CD4-positive, alpha-beta T cell (primary cell): Measurements from ENCODE around the gene PER1. TPM values are rescaled to one million over a fixed set of nuclear protein-coding genes. Genes with fewer than 3 reads are reported as not detected.

Experiments used
- ATAC-seq: fragments of 200-7000 bp; cut with Tn5 transposase; one replicate; pipeline ENCODE4 v1.10.0; 2022; ENCODE audit warnings: mild to moderate bottlenecking; ENCODE audit not compliant: poor library complexity
- CTCF ChIA-PET: fragments of 350-600 bp; sonication (Branson Sonifier 250); formaldehyde crosslinking; loops from one replicate; lab custom pipeline; 2021; ENCODE audit warnings: antibody characterized with exemption, inconsistent platforms; lab: Charles Lee
- POLR2A ChIA-PET: fragments of 350-600 bp; sonication (Branson Sonifier 250); formaldehyde crosslinking; loops from one replicate; lab custom pipeline; 2021; ENCODE audit warnings: antibody characterized with exemption, inconsistent platforms; lab: Charles Lee
- DNase-seq, 14 experiments: peaks; one replicate each; pipeline ENCODE4 v3.0.0-alpha.2; 2013 to 2020; ENCODE audit warnings: mixed read lengths in 2 of 14
- H3K27ac ChIP-seq, 2 donors: one replicate each; pipeline versions ENCODE4 v1.5.1 to v1.7.0; 2013; ENCODE audit warnings: low read length in 2 of 2, low read depth in 1 of 2, mild to moderate bottlenecking in 1 of 2
- H3K27me3 ChIP-seq, 2 experiments: 1 replicate in 1 of 2; 2 replicates in 1 of 2; pipeline versions ENCODE4 v1.6.1 to v1.7.0; 2013; ENCODE audit warnings: low read length in 2 of 2, control low read depth in 1 of 2, mild to moderate bottlenecking in 1 of 2, moderate library complexity in 1 of 2; ENCODE audit not compliant: insufficient read depth in 2 of 2, control insufficient read depth in 1 of 2
- H3K36me3 ChIP-seq: one replicate; pipeline ENCODE4 v1.6.1; 2013; ENCODE audit warnings: low read length, control low read depth; ENCODE audit not compliant: insufficient read depth
- H3K4me1 ChIP-seq: one replicate; pipeline ENCODE4 v1.6.1; 2013; ENCODE audit warnings: low read length, control low read depth; ENCODE audit not compliant: insufficient read depth
- H3K4me3 ChIP-seq: one replicate; pipeline ENCODE4 v1.5.1; 2013; ENCODE audit warnings: mild to moderate bottlenecking, low read length, moderate library complexity
- H3K9me3 ChIP-seq, 2 experiments: 1 replicate in 1 of 2; 2 replicates in 1 of 2; pipeline versions ENCODE4 v1.6.1 to v1.7.0; 2013; ENCODE audit warnings: low read length in 2 of 2, mild to moderate bottlenecking in 2 of 2, control low read depth in 1 of 2, moderate library complexity in 1 of 2; ENCODE audit not compliant: control insufficient read depth in 1 of 2, insufficient read depth in 1 of 2
- H3K27ac Mint-ChIP-seq: one replicate; pipeline ENCODE4 v1.8.0; 2020; ENCODE audit warnings: mixed read lengths
- H3K27me3 Mint-ChIP-seq: one replicate; pipeline ENCODE4 v1.8.0; 2021; ENCODE audit warnings: mixed read lengths
- H3K36me3 Mint-ChIP-seq: one replicate; pipeline ENCODE4 v1.8.0; 2021; ENCODE audit warnings: low read depth, mixed read lengths
- H3K4me1 Mint-ChIP-seq: one replicate; pipeline ENCODE4 v1.8.0; 2021; ENCODE audit warnings: low read depth, mixed read lengths
- H3K4me3 Mint-ChIP-seq: one replicate; pipeline ENCODE4 v1.8.0; 2020; ENCODE audit warnings: mild to moderate bottlenecking, mixed read lengths
- H3K9me3 Mint-ChIP-seq: one replicate; pipeline ENCODE4 v1.8.0; 2020; ENCODE audit warnings: mixed read lengths
- intact Hi-C, 2 experiments: fragments of 100-400 bp; cut with DNase I in 1 of 2; cut with micrococcal nuclease in 1 of 2; formaldehyde crosslinking; loops; one replicate each; pipeline versions ENCODE4 v1.15.1 to v1.9.0; 2023 to 2025; cut with DNase I, micrococcal nuclease
- total RNA-seq, 174 experiments: library from RNA in 2 of 174; stranded (reverse) in 2 of 174; gene quantifications; one replicate each; pipeline ENCODE4 v1.2.3 and lab custom pipeline; 2021 to 2026
- TF ChIP-seq, protein P1 (sequence below): fragments of 200-600 bp; IDR thresholded peaks from one replicate; pipeline ENCODE4 v1.8.0; 2022; ENCODE audit warnings: antibody characterized with exemption, mild to moderate bottlenecking

PER1 gene
- total RNA-seq, 2 experiments from 2014 or later: 1,723 to 1,794 TPM

DNA sequence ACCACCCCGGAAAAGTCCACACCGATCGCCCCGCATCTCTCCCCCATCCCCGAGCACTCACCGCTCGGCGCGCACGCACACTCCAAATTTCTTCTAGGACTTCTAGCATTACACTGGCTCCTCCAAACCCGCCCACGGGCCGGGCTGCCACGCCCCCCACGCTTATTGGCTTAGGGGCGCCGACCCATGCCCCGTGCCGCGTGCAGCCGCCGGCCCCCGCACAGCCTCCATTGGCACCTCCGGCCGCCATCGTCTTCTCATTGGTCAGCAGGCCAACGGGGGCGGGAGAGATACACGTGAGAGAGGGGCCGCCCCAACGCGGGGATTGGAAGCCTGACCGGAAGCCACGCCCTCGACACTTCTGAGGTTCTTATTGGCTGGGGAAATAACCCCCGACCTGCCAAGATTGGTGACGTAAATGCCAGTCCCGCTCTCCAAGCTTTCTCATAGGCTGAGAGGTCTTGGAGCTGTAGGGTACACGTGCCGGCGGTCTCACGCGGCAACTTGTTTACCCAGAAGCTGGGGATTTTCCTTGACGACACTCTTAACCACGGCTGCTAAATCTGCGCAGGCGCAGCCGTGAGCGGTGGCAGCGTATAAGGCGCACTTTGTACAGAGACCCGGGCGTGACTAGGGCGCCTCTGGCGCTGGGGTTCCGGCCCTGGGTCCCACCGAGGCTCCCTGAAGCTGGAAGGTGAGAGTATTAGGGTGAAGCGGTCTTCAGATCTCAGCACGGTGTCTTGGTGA, 4.2 kb upstream of the PER1 start:
- peaks cover 3% of the 10 kb centered on the region for H3K27me3 Mint-ChIP-seq
- intact Hi-C loops: loop anchor here (1.0 to 10.0 kb wide), 8 partner anchors 17 to 672 kb away; partner anchors contain the start of genes ALOXE3 (in 1 of the 2), CTC1 (in 1 of the 2), KDM6B (in 1 of the 2) and PFAS (in 1 of the 2)
- peaks cover 88% of the 10 kb centered on the region for H3K4me1 ChIP-seq
- ChIA-PET CTCF (interaction anchor here (0.6 to 3.1 kb wide), 14 partner anchors 11 to 469 kb away, joined by 3 to 32 read pairs (median 4); partner anchors contain the start of genes AURKB, HES7, TP53 and WRAP53), POLR2A (interaction anchor here (0.5 to 16.4 kb wide), 31 partner anchors 7 to 772 kb away, joined by 3 to 419 read pairs (median 7); partner anchors contain the start of genes ALOXE3, AURKB, BORCS6 and CTC1)
- peaks cover 35% of the 10 kb centered on the region for H3K36me3 ChIP-seq
- peaks cover 73% of the 10 kb centered on the region for H3K4me1 Mint-ChIP-seq
- H3K9me3 Mint-ChIP-seq: no peaks in the 10 kb centered on the region
- no peaks in the 10 kb centered on the region for H3K27me3 ChIP-seq
- H3K27ac Mint-ChIP-seq: no peak overlapping the region
- H3K4me3 ChIP-seq: peak overlapping the region; percentile 86
- H3K4me3 Mint-ChIP-seq: no peak overlapping the region
- peak; percentile 70 for ATAC-seq
- no peaks in the 10 kb centered on the region for H3K9me3 ChIP-seq
- DNase-seq: peak; percentile 99 to 100 (median 100)
- peaks cover 66% of the 10 kb centered on the region for H3K36me3 Mint-ChIP-seq
- H3K27ac ChIP-seq: peak overlapping the region; percentile 99 to 100
- TF ChIP-seq, protein P1, sequence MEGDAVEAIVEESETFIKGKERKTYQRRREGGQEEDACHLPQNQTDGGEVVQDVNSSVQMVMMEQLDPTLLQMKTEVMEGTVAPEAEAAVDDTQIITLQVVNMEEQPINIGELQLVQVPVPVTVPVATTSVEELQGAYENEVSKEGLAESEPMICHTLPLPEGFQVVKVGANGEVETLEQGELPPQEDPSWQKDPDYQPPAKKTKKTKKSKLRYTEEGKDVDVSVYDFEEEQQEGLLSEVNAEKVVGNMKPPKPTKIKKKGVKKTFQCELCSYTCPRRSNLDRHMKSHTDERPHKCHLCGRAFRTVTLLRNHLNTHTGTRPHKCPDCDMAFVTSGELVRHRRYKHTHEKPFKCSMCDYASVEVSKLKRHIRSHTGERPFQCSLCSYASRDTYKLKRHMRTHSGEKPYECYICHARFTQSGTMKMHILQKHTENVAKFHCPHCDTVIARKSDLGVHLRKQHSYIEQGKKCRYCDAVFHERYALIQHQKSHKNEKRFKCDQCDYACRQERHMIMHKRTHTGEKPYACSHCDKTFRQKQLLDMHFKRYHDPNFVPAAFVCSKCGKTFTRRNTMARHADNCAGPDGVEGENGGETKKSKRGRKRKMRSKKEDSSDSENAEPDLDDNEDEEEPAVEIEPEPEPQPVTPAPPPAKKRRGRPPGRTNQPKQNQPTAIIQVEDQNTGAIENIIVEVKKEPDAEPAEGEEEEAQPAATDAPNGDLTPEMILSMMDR: no peak

DNA sequence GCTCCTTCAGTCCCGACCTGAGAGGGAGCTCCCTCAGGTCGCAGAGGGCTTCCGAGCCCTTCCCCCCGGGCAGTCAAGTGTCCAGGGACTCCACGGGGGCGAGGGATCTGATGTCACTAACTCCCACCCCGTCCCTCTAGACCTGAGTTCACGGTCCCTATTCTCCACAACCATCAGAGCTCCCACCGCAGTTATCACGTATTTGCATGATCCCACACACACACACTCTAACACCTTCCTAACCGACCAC, 3.7 kb upstream of the PER1 start:
- H3K4me3 Mint-ChIP-seq: no peak overlapping the region
- no peak for ATAC-seq
- Histone ChIP-seq H3K27me3 (no peaks in the 10 kb centered on the region), H3K4me3 (peak overlapping the region; percentile 86), H3K36me3 (peaks cover 30% of the 10 kb centered on the region), H3K27ac (peak overlapping the region; percentile 99 to 100), H3K4me1 (peaks cover 88% of the 10 kb centered on the region), H3K9me3 (no peaks in the 10 kb centered on the region)
- intact Hi-C loops: loop anchor here (1.0 to 10.0 kb wide), 8 partner anchors 17 to 671 kb away; partner anchors contain the start of genes ALOXE3 (in 1 of the 2), CTC1 (in 1 of the 2), KDM6B (in 1 of the 2) and PFAS (in 1 of the 2)
- no peak overlapping the region for H3K27ac Mint-ChIP-seq
- H3K36me3 Mint-ChIP-seq: peaks cover 66% of the 10 kb centered on the region
- peaks cover 4% of the 10 kb centered on the region for H3K27me3 Mint-ChIP-seq
- ChIA-PET CTCF (interaction anchor here (1.4 to 3.1 kb wide), 3 partner anchors 17 to 36 kb away, joined by 12 to 32 read pairs (median 18); no protein-coding TSS in a partner anchor), POLR2A (interaction anchor here (0.7 to 16.4 kb wide), 24 partner anchors 8 to 677 kb away, joined by 3 to 419 read pairs (median 12); partner anchors contain the start of genes ALOXE3, AURKB, BORCS6 and CTC1)
- TF ChIP-seq, protein P1: no peak
- peaks cover 70% of the 10 kb centered on the region for H3K4me1 Mint-ChIP-seq
- H3K9me3 Mint-ChIP-seq: no peaks in the 10 kb centered on the region
- no peak for DNase-seq

GRCh38 chr17:8155231-8155995, 3.2 kb upstream of the PER1 start:
- Mint-ChIP-seq H3K4me1 (peaks cover 65% of the 10 kb centered on the region), H3K9me3 (no peaks in the 10 kb centered on the region), H3K4me3 (no peak overlapping the region), H3K36me3 (peaks cover 66% of the 10 kb centered on the region), H3K27me3 (peaks cover 4% of the 10 kb centered on the region), H3K27ac (no peak overlapping the region)
- POLR2A ChIA-PET: interaction anchor here (0.7 to 16.4 kb wide), 20 partner anchors 8 to 469 kb away, joined by 3 to 419 read pairs (median 16); partner anchors contain the start of genes ALOXE3, BORCS6, CTC1 and HES7
- CTCF ChIA-PET: interaction anchor here (3.1 kb wide), 1 partner anchor 17 kb away, joined by 32 read pairs; no protein-coding TSS in a partner anchor
- H3K9me3 ChIP-seq: no peaks in the 10 kb centered on the region
- H3K4me3 ChIP-seq: peak overlapping the region; percentile 86
- intact Hi-C loops: loop anchor here (5.0 to 10.0 kb wide), 4 partner anchors 92 to 671 kb away; partner anchors contain the start of genes CTC1 (in 1 of the 2), KDM6B (in 1 of the 2), PFAS (in 1 of the 2) and POLR2A (in 1 of the 2)
- H3K4me1 ChIP-seq: peaks cover 88% of the 10 kb centered on the region
- DNase-seq (peak in 4 of 14 experiments; percentile 39 to 67 (median 54)), ATAC-seq (no peak)
- peaks cover 29% of the 10 kb centered on the region for H3K36me3 ChIP-seq
- peak overlapping the region; percentile 99 to 100 for H3K27ac ChIP-seq
- H3K27me3 ChIP-seq: no peaks in the 10 kb centered on the region
- TF ChIP-seq, protein P1: no peak
